Prostate gland (tissue), 2 donors: Measurements from ENCODE around the gene GNB2.

Source experiments
- CTCF ChIP-seq, 4 experiments: fragments of 200-600 bp in 2 of 4; fragments of 450-650 bp in 2 of 4; sonication (generic) in 2 of 4; IDR thresholded peaks; 1 replicate in 3 of 4; 2 replicates in 1 of 4; pipeline ENCODE4 v1.5.1; 2016 to 2019; ENCODE audit warnings: antibody characterized with exemption in 4 of 4, mild to moderate bottlenecking in 2 of 4, moderate library complexity in 2 of 4
- POLR2A ChIP-seq: fragments of 450-650 bp; IDR thresholded peaks from one replicate; pipeline ENCODE4 v1.6.1; 2016; ENCODE audit warnings: antibody characterized with exemption, mild to moderate bottlenecking

GRCh38 chr7:100654908-100655831 lies 18.4 kb upstream of the GNB2 start:
- no peak for TF ChIP-seq CTCF (IDR thresholded peaks at IDR 0.05)
- TF ChIP-seq POLR2A, result no peak
